A673 (cell line): ENCODE results near the gene UBE2Q1.

Experiments
- EZH2 ChIP-seq: fragments of 200-600 bp; sonication (generic); IDR thresholded peaks from 2 replicates; pipeline ENCODE4 v1.6.1; 2017; ENCODE audit warnings: borderline replicate concordance, low read depth, mild to moderate bottlenecking, mixed read lengths, antibody characterized with exemption, low read length; ENCODE audit not compliant: poor library complexity, severe bottlenecking
- TF ChIP-seq, protein P1 (sequence below): fragments of 300-800, 200-600 bp; sonication (generic); conservative IDR thresholded peaks from 2 replicates; pipeline ENCODE4 v1.5.1; 2017; ENCODE audit warnings: low read depth, mild to moderate bottlenecking, antibody characterized with exemption, low read length, moderate library complexity, mixed read lengths

DNA sequence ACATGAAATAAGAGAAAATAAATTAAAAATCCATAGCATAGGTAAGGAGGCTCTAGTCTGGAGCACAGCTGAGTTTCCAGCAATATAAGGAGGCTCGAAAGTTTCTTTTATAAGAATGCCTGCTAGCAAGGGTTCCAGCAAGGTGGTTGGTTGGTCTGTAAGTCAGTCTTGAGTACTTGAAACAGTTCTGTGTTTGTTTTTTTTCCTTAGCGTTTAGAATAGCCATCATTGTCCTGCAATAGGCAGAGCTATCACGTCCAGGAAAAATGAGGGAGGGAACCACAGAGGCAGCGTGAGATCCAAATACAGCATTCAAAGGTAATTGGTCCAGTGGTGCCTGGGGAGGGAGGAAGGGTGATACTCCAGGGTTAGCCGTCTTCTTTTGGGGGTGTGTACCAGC is 8.4 kb downstream of the UBE2Q1 start:
- TF ChIP-seq, protein P1, sequence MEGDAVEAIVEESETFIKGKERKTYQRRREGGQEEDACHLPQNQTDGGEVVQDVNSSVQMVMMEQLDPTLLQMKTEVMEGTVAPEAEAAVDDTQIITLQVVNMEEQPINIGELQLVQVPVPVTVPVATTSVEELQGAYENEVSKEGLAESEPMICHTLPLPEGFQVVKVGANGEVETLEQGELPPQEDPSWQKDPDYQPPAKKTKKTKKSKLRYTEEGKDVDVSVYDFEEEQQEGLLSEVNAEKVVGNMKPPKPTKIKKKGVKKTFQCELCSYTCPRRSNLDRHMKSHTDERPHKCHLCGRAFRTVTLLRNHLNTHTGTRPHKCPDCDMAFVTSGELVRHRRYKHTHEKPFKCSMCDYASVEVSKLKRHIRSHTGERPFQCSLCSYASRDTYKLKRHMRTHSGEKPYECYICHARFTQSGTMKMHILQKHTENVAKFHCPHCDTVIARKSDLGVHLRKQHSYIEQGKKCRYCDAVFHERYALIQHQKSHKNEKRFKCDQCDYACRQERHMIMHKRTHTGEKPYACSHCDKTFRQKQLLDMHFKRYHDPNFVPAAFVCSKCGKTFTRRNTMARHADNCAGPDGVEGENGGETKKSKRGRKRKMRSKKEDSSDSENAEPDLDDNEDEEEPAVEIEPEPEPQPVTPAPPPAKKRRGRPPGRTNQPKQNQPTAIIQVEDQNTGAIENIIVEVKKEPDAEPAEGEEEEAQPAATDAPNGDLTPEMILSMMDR: no peak
- TF ChIP-seq EZH2: no peak
